DMS153 (cell line): ENCODE measurements around the gene CUL3.

Experiments used
- DNase-seq: peaks from one replicate; lab custom pipeline; 2025; lab: John Stamatoyannopoulos, UW

CUL3 gene

GRCh38 chr2:224580248-224580647 lies 4.9 kb downstream of the CUL3 start:
- DNase-seq, result no peak

GRCh38 chr2:224579411-224579810 lies 5.8 kb downstream of the CUL3 start:
- DNase-seq, result no peak

GRCh38 chr2:224577541-224577940 lies 7.6 kb downstream of the CUL3 start:
- no peak for DNase-seq

- DNase-seq, result no peak
These were observed 9.0 kb downstream of the CUL3 start for GRCh38 chr2:224576088-224576715.

- DNase-seq, result no peak
These were observed 10.6 kb downstream of the CUL3 start for GRCh38 chr2:224574423-224575084.

- DNase-seq, result no peak
These were observed 11.4 kb downstream of the CUL3 start for GRCh38 chr2:224573724-224574123.

- no peak for DNase-seq
These were observed 12.8 kb downstream of the CUL3 start for GRCh38 chr2:224572338-224572737.

GRCh38 chr2:224570328-224570993 lies 14.7 kb downstream of the CUL3 start:
- no peak for DNase-seq

- no peak for DNase-seq
These were observed 15.5 kb downstream of the CUL3 start for GRCh38 chr2:224569654-224570053.

- DNase-seq, result no peak
These were observed 19.6 kb downstream of the CUL3 start for GRCh38 chr2:224565452-224566035.

GRCh38 chr2:224563537-224563936 lies 21.6 kb downstream of the CUL3 start:
- DNase-seq, result no peak

GRCh38 chr2:224562831-224563230 lies 22.3 kb downstream of the CUL3 start:
- no peak for DNase-seq

- DNase-seq, result no peak
These were observed 23.7 kb downstream of the CUL3 start for GRCh38 chr2:224561234-224562005.

- no peak for DNase-seq
These were observed 24.6 kb downstream of the CUL3 start for GRCh38 chr2:224560549-224560948.

- no peak for DNase-seq
These were observed 27.6 kb downstream of the CUL3 start for GRCh38 chr2:224557610-224558009.

GRCh38 chr2:224556381-224556780 lies 28.8 kb downstream of the CUL3 start:
- DNase-seq, result no peak

GRCh38 chr2:224555823-224556366 lies 29.3 kb downstream of the CUL3 start:
- no peak for DNase-seq

GRCh38 chr2:224552771-224553170 lies 32.4 kb downstream of the CUL3 start:
- DNase-seq, result no peak

GRCh38 chr2:224551693-224552092 lies 33.5 kb downstream of the CUL3 start:
- DNase-seq, result no peak

- no peak for DNase-seq
These were observed 38.2 kb downstream of the CUL3 start for GRCh38 chr2:224546926-224547325.

- DNase-seq, result no peak
These were observed 39.1 kb downstream of the CUL3 start for GRCh38 chr2:224545884-224546644.
